ENCODE data around the gene IGSF3.

DNA sequence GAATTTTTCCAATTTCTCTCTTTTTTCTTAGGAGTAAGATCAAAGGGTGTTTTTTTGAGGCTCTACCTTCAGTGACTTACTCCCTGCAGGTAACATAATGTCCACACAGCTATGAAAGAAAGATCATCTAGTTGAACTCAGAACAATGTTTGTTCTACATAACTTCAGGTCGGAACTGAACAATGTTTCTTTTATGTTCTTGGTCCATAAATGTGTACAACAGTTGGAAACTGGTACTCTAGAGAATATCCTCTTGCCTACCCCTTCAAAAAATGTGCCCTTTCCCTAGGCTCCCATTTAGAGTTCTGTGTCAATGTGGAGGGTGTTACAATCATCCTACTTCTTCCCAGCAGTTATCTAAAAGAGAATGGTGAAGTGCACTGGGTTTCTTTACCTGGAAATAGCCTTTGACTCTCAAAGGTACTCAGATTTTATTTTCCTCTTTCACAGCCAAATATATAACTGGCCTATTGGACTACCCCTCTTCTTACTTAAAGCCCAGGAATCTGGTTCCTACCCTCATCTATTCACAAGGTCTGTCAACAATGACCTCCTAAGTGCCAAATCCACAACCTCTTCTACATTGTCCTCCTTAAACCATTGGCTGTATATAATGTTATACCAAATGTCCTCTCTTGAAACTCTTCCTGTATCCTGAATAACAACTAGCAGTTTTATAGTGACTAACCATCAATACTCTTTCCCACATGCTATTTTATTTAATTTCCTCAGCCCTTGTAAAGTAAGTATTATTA lies 139.0 kb downstream of the IGSF3 start:
- TF ChIP-seq, protein P1, sequence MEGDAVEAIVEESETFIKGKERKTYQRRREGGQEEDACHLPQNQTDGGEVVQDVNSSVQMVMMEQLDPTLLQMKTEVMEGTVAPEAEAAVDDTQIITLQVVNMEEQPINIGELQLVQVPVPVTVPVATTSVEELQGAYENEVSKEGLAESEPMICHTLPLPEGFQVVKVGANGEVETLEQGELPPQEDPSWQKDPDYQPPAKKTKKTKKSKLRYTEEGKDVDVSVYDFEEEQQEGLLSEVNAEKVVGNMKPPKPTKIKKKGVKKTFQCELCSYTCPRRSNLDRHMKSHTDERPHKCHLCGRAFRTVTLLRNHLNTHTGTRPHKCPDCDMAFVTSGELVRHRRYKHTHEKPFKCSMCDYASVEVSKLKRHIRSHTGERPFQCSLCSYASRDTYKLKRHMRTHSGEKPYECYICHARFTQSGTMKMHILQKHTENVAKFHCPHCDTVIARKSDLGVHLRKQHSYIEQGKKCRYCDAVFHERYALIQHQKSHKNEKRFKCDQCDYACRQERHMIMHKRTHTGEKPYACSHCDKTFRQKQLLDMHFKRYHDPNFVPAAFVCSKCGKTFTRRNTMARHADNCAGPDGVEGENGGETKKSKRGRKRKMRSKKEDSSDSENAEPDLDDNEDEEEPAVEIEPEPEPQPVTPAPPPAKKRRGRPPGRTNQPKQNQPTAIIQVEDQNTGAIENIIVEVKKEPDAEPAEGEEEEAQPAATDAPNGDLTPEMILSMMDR (IDR thresholded peaks at IDR 0.05): no peak
- TF ChIP-seq, protein P2, sequence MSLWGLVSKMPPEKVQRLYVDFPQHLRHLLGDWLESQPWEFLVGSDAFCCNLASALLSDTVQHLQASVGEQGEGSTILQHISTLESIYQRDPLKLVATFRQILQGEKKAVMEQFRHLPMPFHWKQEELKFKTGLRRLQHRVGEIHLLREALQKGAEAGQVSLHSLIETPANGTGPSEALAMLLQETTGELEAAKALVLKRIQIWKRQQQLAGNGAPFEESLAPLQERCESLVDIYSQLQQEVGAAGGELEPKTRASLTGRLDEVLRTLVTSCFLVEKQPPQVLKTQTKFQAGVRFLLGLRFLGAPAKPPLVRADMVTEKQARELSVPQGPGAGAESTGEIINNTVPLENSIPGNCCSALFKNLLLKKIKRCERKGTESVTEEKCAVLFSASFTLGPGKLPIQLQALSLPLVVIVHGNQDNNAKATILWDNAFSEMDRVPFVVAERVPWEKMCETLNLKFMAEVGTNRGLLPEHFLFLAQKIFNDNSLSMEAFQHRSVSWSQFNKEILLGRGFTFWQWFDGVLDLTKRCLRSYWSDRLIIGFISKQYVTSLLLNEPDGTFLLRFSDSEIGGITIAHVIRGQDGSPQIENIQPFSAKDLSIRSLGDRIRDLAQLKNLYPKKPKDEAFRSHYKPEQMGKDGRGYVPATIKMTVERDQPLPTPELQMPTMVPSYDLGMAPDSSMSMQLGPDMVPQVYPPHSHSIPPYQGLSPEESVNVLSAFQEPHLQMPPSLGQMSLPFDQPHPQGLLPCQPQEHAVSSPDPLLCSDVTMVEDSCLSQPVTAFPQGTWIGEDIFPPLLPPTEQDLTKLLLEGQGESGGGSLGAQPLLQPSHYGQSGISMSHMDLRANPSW (CRISPR knock-in tag; conservative IDR thresholded peaks at IDR 0.05; ENCODE audit: low read depth): no peak
- TF ChIP-seq ATF2 (CRISPR knock-in tag; IDR thresholded peaks at IDR 0.05; ENCODE audit: borderline replicate concordance, low read depth): no peak
- TF ChIP-seq ZSCAN18 (CRISPR knock-in tag; IDR thresholded peaks at IDR 0.05): no peak
- TF ChIP-seq ATF3 (CRISPR knock-in tag; conservative IDR thresholded peaks at IDR 0.05): no peak
- no peak for TF ChIP-seq NR3C1 (CRISPR knock-in tag; conservative IDR thresholded peaks at IDR 0.05; ENCODE audit: low read depth)
- no peak for TF ChIP-seq NFYB (CRISPR knock-in tag; conservative IDR thresholded peaks at IDR 0.05; ENCODE audit: low read depth)
- no peak for TF ChIP-seq JUN (CRISPR knock-in tag; IDR thresholded peaks at IDR 0.05)
- TF ChIP-seq SP1 (CRISPR knock-in tag; conservative IDR thresholded peaks at IDR 0.05): no peak
- no peak for TF ChIP-seq TP53 (CRISPR knock-in tag; IDR thresholded peaks at IDR 0.05)
- TF ChIP-seq ESRRA (CRISPR knock-in tag; IDR thresholded peaks at IDR 0.05; ENCODE audit: borderline replicate concordance): no peak
- TF ChIP-seq, protein P3, sequence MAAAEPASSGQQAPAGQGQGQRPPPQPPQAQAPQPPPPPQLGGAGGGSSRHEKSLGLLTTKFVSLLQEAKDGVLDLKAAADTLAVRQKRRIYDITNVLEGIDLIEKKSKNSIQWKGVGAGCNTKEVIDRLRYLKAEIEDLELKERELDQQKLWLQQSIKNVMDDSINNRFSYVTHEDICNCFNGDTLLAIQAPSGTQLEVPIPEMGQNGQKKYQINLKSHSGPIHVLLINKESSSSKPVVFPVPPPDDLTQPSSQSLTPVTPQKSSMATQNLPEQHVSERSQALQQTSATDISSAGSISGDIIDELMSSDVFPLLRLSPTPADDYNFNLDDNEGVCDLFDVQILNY (CRISPR knock-in tag; IDR thresholded peaks at IDR 0.05): no peak
- TF ChIP-seq ATF1 (CRISPR knock-in tag; IDR thresholded peaks at IDR 0.05): no peak

Measured in WTC11 (cell line).